Ureter (tissue), 1 donor: ENCODE results near the gene GPR161. TPM values are rescaled to one million over a fixed set of nuclear protein-coding genes. Genes with fewer than 3 reads are reported as not detected.

ENCODE experiments used
- DNase-seq: peaks from one replicate; pipeline ENCODE4 v3.0.0-alpha.2; 2020; ENCODE audit warnings: low spot score
- total RNA-seq: library from RNA; stranded (reverse); gene quantifications from one replicate; pipeline ENCODE4 v1.2.4, GENCODE V29; 2023
- donor health status: DM: yes; HTN: yes; CAD: no.

GPR161 gene
- total RNA-seq, 1 donor from 2014 or later, result 7.6 TPM

GRCh38 chr1:168148916-168149315 lies 12.2 kb upstream of the GPR161 start:
- no peak for DNase-seq

GRCh38 chr1:168146626-168147025 lies 9.9 kb upstream of the GPR161 start:
- DNase-seq, result no peak

- DNase-seq, result no peak
These were observed 9.4 kb upstream of the GPR161 start for GRCh38 chr1:168146160-168146539.

- DNase-seq, result peak; percentile 92
These were observed 8.7 kb upstream of the GPR161 start for GRCh38 chr1:168145184-168146159.

- DNase-seq, result no peak
These were observed 5.2 kb upstream of the GPR161 start for GRCh38 chr1:168141871-168142385.

GRCh38 chr1:168139070-168139469 lies 2.3 kb upstream of the GPR161 start:
- DNase-seq, result no peak

- no peak for DNase-seq
These were observed 1.4 kb upstream of the GPR161 start for GRCh38 chr1:168138134-168138533.

- DNase-seq, result no peak
These were observed 738 bp upstream of the GPR161 start for GRCh38 chr1:168137515-168137821.

GRCh38 chr1:168135921-168136708 lies 615 bp downstream of the GPR161 start:
- DNase-seq, result no peak

GRCh38 chr1:168135116-168135920 lies 1.4 kb downstream of the GPR161 start:
- no peak for DNase-seq

GRCh38 chr1:168134642-168135041 lies 2.1 kb downstream of the GPR161 start:
- no peak for DNase-seq

- no peak for DNase-seq
These were observed 2.6 kb downstream of the GPR161 start for GRCh38 chr1:168134132-168134531.

- DNase-seq, result no peak
These were observed 6.8 kb downstream of the GPR161 start for GRCh38 chr1:168129933-168130332.

GRCh38 chr1:168127503-168127902 lies 9.2 kb downstream of the GPR161 start:
- DNase-seq, result no peak

GRCh38 chr1:168125051-168125450 lies 11.7 kb downstream of the GPR161 start:
- no peak for DNase-seq

- DNase-seq, result peak; percentile 62
These were observed 15.2 kb downstream of the GPR161 start for GRCh38 chr1:168121401-168122011.

- no peak for DNase-seq
These were observed 17.0 kb downstream of the GPR161 start for GRCh38 chr1:168119750-168120149.

GRCh38 chr1:168116327-168116799 lies 20.4 kb downstream of the GPR161 start:
- DNase-seq, result no peak

- DNase-seq, result no peak
These were observed 21.9 kb downstream of the GPR161 start for GRCh38 chr1:168114845-168115244.

- DNase-seq, result peak; percentile 71
These were observed 23.9 kb downstream of the GPR161 start for GRCh38 chr1:168112673-168113305.
